Brain microvascular endothelial cell (primary cell): Measurements from ENCODE around the gene PRRX1.

ENCODE experiments used
- DNase-seq: peaks from one replicate; pipeline ENCODE4 v3.0.0-alpha.2; 2020
- H3K27ac ChIP-seq: fragments of 250-450 bp; sonication (Bioruptor Pico); 2 replicates; pipeline ENCODE4 v1.5.1; 2020; ENCODE audit warnings: mild to moderate bottlenecking, moderate library complexity
- H3K27me3 ChIP-seq: fragments of 250-450 bp; sonication (Bioruptor Pico); replicated peaks from 2 replicates; pipeline ENCODE4 v1.5.1; 2020; ENCODE audit warnings: mild to moderate bottlenecking
- H3K36me3 ChIP-seq: fragments of 250-450 bp; sonication (Bioruptor Pico); replicated peaks from 2 replicates; pipeline ENCODE4 v1.5.1; 2020; ENCODE audit warnings: mild to moderate bottlenecking
- H3K4me3 ChIP-seq: 2 replicates; pipeline ENCODE4 v1.5.1; 2011; ENCODE audit warnings: low read depth, mild to moderate bottlenecking, control low read depth, low read length, moderate library complexity
- in situ Hi-C: cut with HindIII; loops from 2 replicates; pipeline ENCODE4 v1.10.0; 2017; ENCODE audit warnings: low sequenced_read_pairs, low pct_ligation_motif_present
- TF ChIP-seq, protein P1 (sequence below): IDR thresholded peaks from 2 replicates; pipeline ENCODE4 v1.5.1; 2011; ENCODE audit warnings: low read depth, mild to moderate bottlenecking, moderate library complexity, low read length, control low read depth, inconsistent platforms; ENCODE audit errors: missing control alignments

PRRX1 gene

DNA sequence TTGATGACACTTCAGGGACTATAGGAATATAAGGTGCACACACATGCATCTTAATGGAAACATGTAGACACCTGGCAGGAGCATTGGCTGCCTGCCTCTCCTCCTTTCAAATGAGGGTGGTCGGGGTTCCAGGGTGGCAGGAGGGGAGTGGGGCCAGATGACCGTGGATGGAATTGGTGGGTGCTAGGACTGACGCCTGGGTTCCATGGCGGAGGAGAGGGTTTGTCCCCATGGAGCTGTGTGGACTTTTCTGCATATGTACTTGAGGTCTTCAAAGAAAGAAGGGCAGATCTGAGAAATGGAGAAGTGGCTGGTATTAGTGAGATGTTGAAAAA lies 7.7 kb downstream of the PRRX1 start:
- in situ Hi-C loops, result no loop called here
- H3K27ac ChIP-seq, result no peak overlapping the region
- no peak for DNase-seq
- no peaks in the 10 kb centered on the region for H3K27me3 ChIP-seq
- TF ChIP-seq, protein P1, sequence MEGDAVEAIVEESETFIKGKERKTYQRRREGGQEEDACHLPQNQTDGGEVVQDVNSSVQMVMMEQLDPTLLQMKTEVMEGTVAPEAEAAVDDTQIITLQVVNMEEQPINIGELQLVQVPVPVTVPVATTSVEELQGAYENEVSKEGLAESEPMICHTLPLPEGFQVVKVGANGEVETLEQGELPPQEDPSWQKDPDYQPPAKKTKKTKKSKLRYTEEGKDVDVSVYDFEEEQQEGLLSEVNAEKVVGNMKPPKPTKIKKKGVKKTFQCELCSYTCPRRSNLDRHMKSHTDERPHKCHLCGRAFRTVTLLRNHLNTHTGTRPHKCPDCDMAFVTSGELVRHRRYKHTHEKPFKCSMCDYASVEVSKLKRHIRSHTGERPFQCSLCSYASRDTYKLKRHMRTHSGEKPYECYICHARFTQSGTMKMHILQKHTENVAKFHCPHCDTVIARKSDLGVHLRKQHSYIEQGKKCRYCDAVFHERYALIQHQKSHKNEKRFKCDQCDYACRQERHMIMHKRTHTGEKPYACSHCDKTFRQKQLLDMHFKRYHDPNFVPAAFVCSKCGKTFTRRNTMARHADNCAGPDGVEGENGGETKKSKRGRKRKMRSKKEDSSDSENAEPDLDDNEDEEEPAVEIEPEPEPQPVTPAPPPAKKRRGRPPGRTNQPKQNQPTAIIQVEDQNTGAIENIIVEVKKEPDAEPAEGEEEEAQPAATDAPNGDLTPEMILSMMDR, result no peak
- H3K4me3 ChIP-seq, result no peak overlapping the region
- H3K36me3 ChIP-seq, result no peaks in the 10 kb centered on the region

GRCh38 chr1:170672316-170672715 lies 8.4 kb downstream of the PRRX1 start:
- in situ Hi-C loops, result no loop called here
- DNase-seq, result no peak
- no peaks in the 10 kb centered on the region for H3K27me3 ChIP-seq

DNA sequence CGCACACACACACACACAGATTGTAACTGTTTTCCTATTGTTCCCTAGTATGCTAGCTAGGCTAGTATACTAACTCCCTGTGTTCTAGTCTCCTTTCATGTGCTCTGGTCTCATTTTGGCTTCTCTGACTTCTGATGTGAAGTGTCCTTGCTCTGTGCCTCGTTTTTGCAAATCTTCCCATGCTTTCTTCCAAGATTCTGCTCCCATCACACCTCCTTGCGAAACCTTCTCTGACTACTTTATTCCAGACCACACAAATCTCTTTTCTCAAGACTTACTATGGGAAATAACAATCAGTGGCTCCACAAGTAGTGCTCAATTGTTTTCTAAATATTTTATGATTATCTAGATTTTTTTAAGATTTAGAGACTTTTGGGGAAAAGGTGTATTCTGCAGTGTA lies 10.3 kb downstream of the PRRX1 start:
- Histone ChIP-seq H3K36me3 (no peaks in the 10 kb centered on the region), H3K27me3 (no peaks in the 10 kb centered on the region)

More at GRCh38 chr1:170672316-170672715, 8.4 kb downstream of the PRRX1 start:
- no peak overlapping the region for H3K4me3 ChIP-seq
- H3K36me3 ChIP-seq, result no peaks in the 10 kb centered on the region
- TF ChIP-seq, protein P1, result no peak
- no peak overlapping the region for H3K27ac ChIP-seq

DNA sequence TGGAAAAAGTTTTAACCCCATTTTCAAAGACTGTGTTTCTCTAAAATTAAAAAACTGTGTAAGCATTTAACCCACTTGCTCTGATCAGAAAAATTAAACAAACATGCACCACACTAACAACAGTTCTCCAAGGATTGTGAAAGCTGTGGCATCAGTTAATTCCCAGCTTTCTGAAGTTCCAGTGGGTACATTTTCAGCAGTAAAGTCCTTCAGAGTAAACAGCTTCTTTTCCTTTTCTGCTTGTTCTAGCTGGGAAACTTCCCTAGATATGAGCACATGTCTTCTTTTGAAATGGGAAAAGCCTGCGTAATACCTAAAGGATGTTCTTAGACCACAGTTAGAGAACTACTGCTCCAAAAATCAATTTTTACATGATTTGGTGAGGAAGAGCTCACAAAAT lies 11.1 kb downstream of the PRRX1 start:
- H3K36me3 ChIP-seq, result no peaks in the 10 kb centered on the region
- H3K27ac ChIP-seq, result no peak overlapping the region
- H3K4me3 ChIP-seq, result no peak overlapping the region
- no peak for DNase-seq
- TF ChIP-seq, protein P1, result no peak
- no peaks in the 10 kb centered on the region for H3K27me3 ChIP-seq
- in situ Hi-C loops, result no loop called here

More for the DNA sequence above, 10.3 kb downstream of the PRRX1 start:
- Histone ChIP-seq H3K27ac (no peak overlapping the region), H3K4me3 (no peak overlapping the region)
- TF ChIP-seq, protein P1, result no peak
- in situ Hi-C loops, result no loop called here
- no peak for DNase-seq

DNA sequence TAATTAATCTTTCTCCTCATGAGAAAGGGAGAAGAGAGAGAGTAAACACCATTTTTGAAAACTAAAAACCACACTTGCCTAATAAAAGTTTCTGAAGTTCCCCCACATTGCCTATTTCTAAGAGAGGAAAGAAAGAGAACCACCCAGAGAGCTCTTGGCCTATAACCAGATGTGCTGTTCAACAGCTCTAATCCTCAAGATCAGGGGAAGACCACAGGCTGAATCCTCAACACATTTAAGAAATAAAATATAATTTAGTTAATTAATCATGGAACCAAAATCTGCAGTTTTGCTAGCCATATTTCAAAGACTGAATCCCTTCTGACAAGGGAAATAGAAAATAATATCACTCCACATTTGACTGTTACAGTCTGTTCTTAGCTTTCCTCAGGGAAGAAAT lies 11.9 kb downstream of the PRRX1 start:
- H3K36me3 ChIP-seq, result no peaks in the 10 kb centered on the region
- in situ Hi-C loops, result no loop called here
- peak overlapping the region; percentile 53 for H3K27ac ChIP-seq
- no peak for DNase-seq
- no peak overlapping the region for H3K4me3 ChIP-seq
- no peaks in the 10 kb centered on the region for H3K27me3 ChIP-seq
- TF ChIP-seq, protein P1, result no peak

DNA sequence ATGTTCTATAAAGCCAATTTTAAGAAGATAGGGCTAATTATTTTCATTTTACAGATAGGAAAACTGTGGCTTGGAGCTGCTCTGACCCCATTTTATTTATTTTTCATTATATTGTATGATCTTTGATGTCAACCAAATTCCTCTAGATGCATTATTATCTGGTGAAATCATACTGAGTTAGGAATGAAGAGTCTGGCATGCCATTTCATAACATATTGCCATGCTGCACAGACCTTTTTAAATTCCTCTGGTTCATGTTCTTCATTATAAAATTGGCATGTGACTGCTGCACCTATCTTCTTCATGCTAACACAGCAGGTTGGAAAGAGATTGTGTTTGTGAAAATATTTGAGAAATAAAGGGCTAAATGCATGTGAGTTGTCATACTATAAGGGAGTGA lies 12.7 kb downstream of the PRRX1 start:
- H3K4me3 ChIP-seq, result no peak overlapping the region
- TF ChIP-seq, protein P1, result no peak
- peak; percentile 35 for DNase-seq
- in situ Hi-C loops, result no loop called here
- H3K27ac ChIP-seq, result peak overlapping the region; percentile 53
- H3K27me3 ChIP-seq, result no peaks in the 10 kb centered on the region
- no peaks in the 10 kb centered on the region for H3K36me3 ChIP-seq
